Activated CD4-positive, alpha-beta T cell treated with anti-CD3 and anti-CD28 coated beads for 4 hours (primary cell): ENCODE results near the gene OR6K2.

Source experiments
- DNase-seq, 2 donors: peaks; one replicate each; pipeline ENCODE4 v3.0.0-alpha.2; 2020

Gene OR6K2

DNA sequence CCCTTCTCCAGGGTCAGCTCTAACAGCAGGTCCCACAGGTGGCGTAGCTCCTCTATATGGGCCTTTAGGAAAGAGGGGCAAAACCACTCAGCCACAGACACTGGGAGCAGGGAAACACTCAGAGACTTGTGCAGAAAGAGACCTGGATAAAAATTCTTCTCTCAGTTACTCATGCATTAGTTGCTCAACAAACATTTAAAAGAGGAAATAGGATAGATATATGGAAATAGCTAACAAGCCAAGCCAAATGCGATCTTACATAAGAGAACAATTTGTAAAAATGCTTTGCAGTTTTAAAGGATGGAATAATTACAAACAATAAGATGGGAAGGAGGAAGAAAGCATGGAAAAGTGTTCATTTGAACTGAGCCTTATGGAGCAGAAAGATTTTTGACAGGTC, 18.8 kb downstream of the OR6K2 start:
- no peak for DNase-seq

DNA sequence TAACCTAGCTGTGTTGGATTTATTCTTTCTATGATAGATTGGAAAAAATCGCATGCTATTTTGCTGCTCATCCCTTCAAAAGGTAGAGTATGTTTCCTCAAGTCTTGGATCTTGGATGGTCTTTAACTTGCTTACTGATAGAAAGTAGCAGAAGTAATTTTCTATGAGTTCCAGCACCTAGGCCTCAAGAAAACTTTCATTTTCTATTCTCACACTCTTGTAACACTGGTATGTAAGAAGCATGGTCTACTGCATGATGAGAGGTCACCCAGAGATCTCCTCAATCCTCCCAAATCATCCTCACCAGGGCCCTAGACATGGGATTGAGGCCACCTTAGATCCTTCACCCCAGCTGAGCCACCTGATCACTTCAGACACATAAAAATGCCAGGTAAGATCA, 21.2 kb downstream of the OR6K2 start:
- no peak for DNase-seq

DNA sequence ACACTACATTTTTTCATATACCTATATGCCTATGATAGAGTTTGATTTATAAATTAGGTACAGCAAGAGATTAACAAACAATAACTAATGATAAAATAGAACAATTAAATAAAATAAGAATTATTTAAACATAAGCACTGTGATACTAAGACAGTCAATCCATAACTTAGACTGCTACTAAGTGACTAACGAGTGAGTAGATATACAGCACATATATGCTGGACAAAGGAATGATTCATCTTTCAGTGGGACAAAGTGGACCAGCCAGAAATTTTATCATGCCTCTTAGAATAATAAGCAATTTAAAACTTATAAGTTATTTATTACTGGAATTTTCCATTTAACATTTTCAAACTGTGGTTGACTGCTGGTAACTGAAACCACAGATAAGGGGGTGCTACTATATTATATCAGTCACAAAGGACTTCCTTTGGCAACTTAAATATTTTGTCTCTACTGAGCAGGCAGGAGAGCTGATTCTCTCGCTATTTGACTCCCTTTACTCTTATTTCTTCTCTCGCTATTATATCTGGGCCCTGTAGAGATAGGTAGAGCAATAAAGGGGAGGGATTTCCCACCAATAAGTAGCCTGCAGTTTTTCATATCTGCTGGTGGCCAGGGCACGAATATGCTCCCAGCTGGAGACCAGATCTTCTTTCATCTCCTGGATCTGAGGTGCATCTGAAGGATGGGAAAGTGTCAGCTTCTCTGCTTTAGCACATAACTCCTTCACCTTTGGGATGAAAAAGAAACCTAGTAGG, 24.7 kb downstream of the OR6K2 start:
- DNase-seq: no peak

DNA sequence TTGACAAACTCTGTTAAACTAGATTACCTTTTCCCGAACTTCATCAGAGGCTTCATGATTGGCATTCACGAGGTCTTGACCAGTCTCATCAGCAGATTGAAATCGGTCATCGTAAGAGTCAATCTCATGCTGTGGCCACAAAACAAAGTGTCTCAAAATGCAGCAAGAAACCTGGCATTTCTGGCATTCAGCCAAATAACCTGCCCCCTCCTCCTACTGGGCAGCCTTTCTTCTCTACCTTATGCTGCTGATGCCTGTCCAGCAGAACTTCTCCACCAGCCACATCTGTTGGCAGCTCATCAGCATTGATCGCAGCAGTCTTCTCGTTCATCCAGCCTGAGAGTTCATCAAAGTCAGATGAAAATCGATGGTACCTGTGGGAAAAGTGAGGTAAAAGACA, 26.1 kb downstream of the OR6K2 start:
- no peak for DNase-seq

DNA sequence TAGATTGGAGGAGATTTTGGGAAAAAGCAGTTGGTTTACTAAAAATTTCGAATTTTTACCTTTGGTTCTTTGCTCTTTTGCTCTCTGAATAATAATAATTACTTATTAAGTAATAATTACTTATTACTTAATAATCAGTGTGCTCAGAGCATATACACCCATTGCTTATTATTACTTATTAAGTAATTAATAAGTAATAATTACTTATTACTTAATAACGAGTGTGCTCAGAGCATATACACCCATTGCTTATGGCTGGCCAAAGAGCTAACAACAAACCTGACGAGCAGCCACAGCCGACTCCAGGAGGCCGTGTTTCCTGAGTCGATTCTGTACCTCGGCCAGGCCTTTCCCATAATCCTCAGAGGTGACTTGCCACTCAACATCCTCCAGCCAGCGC, 34.4 kb downstream of the OR6K2 start:
- no peak for DNase-seq

DNA sequence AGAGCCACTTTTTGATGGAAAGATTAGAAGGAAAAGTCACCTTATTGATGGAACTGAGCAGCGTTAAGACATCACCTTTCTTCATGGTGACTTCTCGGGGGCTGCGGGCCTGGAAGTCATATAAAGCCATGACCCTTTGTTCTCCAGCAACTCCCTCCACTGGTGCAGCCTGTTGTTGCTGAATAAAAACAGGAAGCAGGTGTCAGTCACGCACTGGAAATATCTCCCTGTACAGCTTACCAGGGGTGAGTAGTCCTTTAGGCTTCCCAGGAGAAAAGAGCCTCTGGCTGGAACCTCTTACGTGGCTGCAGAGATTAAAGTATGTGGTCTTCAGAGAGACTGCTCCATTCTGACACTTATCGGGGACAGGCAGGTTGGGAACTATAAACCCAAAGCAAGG, 45.9 kb downstream of the OR6K2 start:
- no peak for DNase-seq

DNA sequence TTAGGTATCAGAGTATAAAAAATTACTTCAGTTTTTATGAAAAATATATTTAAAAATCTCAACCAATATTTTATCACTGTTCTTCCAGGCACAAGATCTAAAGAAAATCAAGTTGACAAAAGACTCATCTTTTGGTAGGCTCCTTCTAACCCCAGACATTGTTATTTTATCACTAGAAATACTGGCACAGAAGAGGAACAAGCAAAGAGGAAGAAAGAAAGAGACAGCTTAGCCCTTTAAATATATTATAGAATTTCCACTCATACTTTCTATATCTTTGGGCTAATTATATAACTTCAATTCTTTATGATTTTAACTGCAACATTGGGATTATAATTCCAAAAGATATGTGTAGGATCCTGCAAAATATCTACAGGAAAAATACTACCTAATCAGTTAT, 46.4 kb downstream of the OR6K2 start:
- no peak for DNase-seq

DNA sequence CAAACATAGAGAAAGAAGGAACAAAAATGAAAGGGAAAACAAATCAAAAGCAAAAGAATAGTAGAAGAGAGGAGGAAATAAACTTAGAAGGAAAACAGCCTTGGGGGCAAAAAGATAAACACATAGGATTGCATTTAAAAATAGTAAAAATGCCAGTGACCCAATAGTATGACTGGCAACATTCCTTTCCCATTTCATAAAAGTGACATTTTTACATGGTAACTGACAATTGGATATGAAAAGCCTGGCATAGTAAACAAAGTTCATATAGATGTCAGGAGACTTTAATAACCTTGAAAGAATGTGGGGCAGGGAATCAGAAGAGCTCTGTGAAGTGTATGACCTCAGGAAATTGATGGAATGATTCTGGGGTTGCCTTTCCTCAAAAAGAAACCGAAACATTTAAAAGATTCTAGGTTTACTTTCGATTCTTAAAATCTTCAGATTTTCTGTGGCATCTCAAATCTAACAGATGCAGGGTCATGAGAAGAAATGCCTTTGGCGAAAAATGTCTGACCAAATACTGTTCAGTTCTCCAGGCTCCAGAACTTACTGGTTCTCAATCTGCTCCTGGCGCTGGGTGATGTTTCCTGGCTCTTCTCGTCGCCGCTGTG, 47.6 kb downstream of the OR6K2 start:
- no peak for DNase-seq
